Measurements from ENCODE around the gene ZFP1. TPM values are rescaled to one million over a fixed set of nuclear protein-coding genes. Genes with fewer than 3 reads are reported as not detected.

The ZFP1 gene
- total RNA-seq: 1 to 10 TPM; 5.9 to 6.8 TPM
- long read RNA-seq, partial matches to known transcripts: 0 of 5 reads
- long read RNA-seq, other reads (novel, unspliced or antisense): 0 of 5 reads

GRCh38 chr16:75148311-75149195, at the start of gene ZFP1:
Gene ZFP1, plus strand, starts transcription at chr16:75148524. Its CDS starts 4,428 bp downstream, at chr16:75152952.
- ATAC-seq (peak; percentile 98 to 99), DNase-seq (peak; percentile 96)
- intact Hi-C loops (cut with DNase I): no loop called here

- intact Hi-C loops (cut with DNase I): no loop called here
- DNase-seq: no peak
- peak in 1 of 2 donors; percentile 53 for ATAC-seq
Measured at GRCh38 chr16:75099075-75099667, 49.2 kb upstream of the ZFP1 start.

GRCh38 chr16:75099738-75100602, 48.4 kb upstream of the ZFP1 start:
- intact Hi-C loops (cut with DNase I): no loop called here
- peak; percentile 31 to 64 for ATAC-seq
- DNase-seq: peak; percentile 52

GRCh38 chr16:75100603-75100990, 47.7 kb upstream of the ZFP1 start:
- intact Hi-C loops (cut with DNase I): no loop called here

GRCh38 chr16:75101635-75102034, 46.7 kb upstream of the ZFP1 start:
- DNase-seq (no peak), ATAC-seq (no peak)
- intact Hi-C loops (cut with DNase I): no loop called here

More at GRCh38 chr16:75100603-75100990, 47.7 kb upstream of the ZFP1 start:
- ATAC-seq (no peak), DNase-seq (no peak)

GRCh38 chr16:75102595-75102994, 45.7 kb upstream of the ZFP1 start:
- ATAC-seq: no peak
- no peak for DNase-seq
- intact Hi-C loops (cut with DNase I): no loop called here

- DNase-seq (no peak), ATAC-seq (no peak)
- intact Hi-C loops (cut with DNase I): no loop called here
Measured at GRCh38 chr16:75103994-75104393, 44.3 kb upstream of the ZFP1 start.

- ATAC-seq (no peak), DNase-seq (no peak)
- intact Hi-C loops (cut with DNase I): no loop called here
Measured at GRCh38 chr16:75104836-75105235, 43.5 kb upstream of the ZFP1 start.

- intact Hi-C loops (cut with DNase I): no loop called here
- ATAC-seq (peak; percentile 28 to 37), DNase-seq (peak; percentile 57)
Measured at GRCh38 chr16:75105306-75106061, 42.8 kb upstream of the ZFP1 start.

GRCh38 chr16:75106351-75107274, 41.7 kb upstream of the ZFP1 start:
- ATAC-seq: no peak
- intact Hi-C loops (cut with DNase I): no loop called here
- no peak for DNase-seq

GRCh38 chr16:75107505-75107904, 40.8 kb upstream of the ZFP1 start:
- intact Hi-C loops (cut with DNase I): no loop called here
- no peak for ATAC-seq
- DNase-seq: no peak

GRCh38 chr16:75108792-75109731, 39.3 kb upstream of the ZFP1 start:
- ATAC-seq: peak; percentile 43 to 47
- peak; percentile 81 for DNase-seq
- intact Hi-C loops (cut with DNase I): no loop called here

- intact Hi-C loops (cut with DNase I): loop anchor here (2.0 to 10.0 kb wide), 3 partner anchors 111 to 295 kb away; partner anchors contain the start of gene ZNRF1 (in 1 of the 2)
- DNase-seq (peak; percentile 59), ATAC-seq (peak; percentile 40 to 50)
Measured at GRCh38 chr16:75109732-75110243, 38.5 kb upstream of the ZFP1 start.

GRCh38 chr16:75110637-75111513, 37.4 kb upstream of the ZFP1 start:
- ATAC-seq (peak; percentile 59 to 72), DNase-seq (peak; percentile 89)
- intact Hi-C loops (cut with DNase I): loop anchor here (1.0 to 10.0 kb wide), 4 partner anchors 112 to 296 kb away; partner anchors contain the start of gene ZNRF1 (in 1 of the 2)

- DNase-seq (no peak), ATAC-seq (peak in 1 of 2 donors; percentile 0)
- intact Hi-C loops (cut with DNase I): loop anchor here (1.0 to 10.0 kb wide), 4 partner anchors 113 to 297 kb away; partner anchors contain the start of gene ZNRF1 (in 1 of the 2)
Measured at GRCh38 chr16:75111514-75111940, 36.8 kb upstream of the ZFP1 start.

All from left cardiac atrium (tissue), 4 donors.